HG02763 (cell line): Measurements from ENCODE around the gene SUSD4.

ENCODE experiments used
- ATAC-seq: cut with Tn5 transposase; IDR thresholded peaks from one replicate; pipeline ENCODE4 v1.9.1; 2021; ENCODE audit warnings: mild to moderate bottlenecking, moderate library complexity; ENCODE audit not compliant: unreplicated experiment

SUSD4 gene

DNA sequence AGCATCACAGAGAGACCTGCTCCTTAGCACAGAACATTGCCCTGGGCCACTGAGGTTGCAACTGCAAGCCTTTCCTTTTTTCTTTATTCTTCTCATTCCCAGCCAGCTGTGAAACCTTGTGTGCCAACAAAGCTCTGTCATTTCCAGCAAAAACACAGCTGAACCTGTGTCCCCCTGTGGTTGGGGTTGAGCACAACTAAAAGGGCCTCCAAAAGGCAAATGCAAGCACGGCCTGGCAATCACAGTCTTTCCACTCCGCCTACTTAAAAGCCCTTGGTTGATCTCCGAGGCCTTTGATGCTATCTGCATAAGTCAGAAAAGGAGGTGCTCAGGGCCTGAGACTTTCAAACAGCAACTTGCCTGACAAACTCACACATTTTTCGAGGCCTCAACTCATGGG, 32.7 kb downstream of the SUSD4 start:
- no peak for ATAC-seq

- ATAC-seq = no peak
Observed at GRCh38 chr1:223330466-223330865, 33.5 kb downstream of the SUSD4 start.

- ATAC-seq = no peak
Observed at GRCh38 chr1:223329664-223330415, 34.1 kb downstream of the SUSD4 start.

DNA sequence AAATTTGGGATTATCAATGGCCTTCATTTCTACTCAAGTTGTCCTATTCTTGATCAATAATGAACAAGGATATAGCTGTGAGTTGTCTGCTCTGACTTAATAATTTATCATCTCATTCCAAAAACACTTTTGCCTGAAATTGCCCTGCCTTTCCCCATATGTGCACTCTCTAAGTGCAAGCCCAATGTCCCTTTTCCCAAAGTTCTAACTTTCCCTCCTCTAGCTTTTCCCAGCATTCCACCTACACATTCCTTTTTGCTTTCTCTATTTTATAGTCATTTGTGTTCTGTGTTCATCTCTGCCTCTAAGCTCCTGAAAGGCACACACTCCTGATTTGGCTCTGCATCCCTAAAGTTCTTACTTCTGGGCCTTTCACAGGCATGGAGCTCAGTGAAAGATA, 34.7 kb downstream of the SUSD4 start:
- ATAC-seq = no peak

DNA sequence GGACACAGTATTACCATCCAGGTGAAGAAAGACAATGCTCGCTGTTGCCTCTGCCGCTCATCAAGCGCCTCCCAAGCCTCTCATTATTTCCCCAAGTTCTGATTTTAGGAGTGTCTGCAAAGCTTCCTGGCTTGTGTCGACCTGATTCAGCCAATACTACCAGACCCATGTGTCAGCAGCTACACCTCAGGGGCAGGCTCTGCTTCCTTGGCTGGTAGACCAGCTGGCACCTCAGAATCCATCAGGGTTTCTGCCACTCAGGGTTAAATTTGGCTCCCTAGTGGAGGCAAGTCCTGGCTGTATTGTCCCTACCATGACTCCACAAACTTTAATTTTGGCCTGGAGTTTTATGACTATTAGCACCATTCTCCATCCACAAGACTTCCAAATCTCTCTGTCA, 35.4 kb downstream of the SUSD4 start:
- no peak for ATAC-seq

- ATAC-seq = no peak
Observed at GRCh38 chr1:223326776-223327175, 37.2 kb downstream of the SUSD4 start.

DNA sequence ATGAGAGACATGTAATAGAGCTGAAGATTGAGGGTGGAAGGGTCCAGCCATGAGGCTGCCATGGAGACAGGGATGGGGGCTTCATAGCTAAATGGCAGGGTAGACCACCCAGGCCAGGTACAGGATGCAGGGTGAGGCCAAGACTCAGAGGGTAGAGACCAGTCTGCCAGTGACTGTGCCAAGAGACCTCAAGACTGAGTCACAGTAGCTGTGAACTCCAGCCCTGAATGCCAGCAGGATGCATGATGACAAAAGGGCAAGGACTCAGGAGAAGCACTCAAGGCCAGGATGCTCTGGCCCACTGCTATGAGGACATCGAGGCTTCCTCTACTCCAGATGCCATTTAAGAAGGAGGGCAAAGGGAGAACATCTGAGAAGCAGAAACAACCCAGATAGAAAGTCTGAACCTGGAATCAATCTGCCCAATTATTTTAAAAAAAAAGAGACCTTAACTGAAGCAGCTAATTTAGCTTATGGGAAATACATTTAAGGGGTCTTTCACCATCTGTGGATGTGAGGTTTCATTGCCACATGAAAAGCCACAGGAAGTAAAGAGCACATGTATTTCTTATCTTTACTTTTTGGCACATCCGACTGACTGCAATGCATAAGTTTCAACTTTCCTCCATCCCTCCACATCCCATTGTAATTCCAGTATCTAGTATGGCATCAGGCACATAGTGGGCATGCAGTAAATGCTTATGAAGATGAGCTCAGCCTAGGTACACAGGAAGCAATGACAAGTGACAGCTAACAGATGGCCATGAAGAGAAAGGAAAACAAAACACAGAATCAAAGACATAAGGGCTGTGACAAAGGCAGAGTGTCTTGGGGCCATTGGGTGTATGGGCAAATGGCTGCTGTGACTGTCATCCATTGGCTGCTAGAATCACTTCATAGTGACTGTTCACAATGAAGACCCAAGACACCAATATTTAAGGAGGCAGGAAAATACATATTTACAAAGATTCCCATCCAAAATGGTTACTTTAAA, 40.2 kb downstream of the SUSD4 start:
- no peak for ATAC-seq

DNA sequence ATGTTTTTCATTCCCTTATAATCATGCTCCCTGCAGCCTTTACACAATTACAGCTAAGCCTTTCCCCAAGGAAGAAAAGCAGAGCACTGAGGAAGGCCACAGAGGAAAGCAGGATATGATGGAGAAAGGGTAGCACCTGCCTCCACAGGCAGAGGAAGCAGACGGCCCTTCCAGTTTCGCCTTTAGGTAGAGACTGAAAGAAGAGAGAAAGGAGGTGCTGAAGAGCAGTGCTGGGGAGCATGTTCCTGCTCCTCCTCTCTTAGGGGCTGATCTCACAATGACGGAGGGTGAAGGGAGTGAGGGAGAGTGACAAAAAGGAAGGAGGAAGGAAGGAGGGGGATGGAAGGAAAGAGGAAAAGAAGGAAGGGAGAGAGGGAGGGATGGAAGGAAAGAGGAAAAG, 41.1 kb downstream of the SUSD4 start:
- ATAC-seq = no peak

GRCh38 chr1:223320959-223321358, 43.0 kb downstream of the SUSD4 start:
- ATAC-seq = no peak

DNA sequence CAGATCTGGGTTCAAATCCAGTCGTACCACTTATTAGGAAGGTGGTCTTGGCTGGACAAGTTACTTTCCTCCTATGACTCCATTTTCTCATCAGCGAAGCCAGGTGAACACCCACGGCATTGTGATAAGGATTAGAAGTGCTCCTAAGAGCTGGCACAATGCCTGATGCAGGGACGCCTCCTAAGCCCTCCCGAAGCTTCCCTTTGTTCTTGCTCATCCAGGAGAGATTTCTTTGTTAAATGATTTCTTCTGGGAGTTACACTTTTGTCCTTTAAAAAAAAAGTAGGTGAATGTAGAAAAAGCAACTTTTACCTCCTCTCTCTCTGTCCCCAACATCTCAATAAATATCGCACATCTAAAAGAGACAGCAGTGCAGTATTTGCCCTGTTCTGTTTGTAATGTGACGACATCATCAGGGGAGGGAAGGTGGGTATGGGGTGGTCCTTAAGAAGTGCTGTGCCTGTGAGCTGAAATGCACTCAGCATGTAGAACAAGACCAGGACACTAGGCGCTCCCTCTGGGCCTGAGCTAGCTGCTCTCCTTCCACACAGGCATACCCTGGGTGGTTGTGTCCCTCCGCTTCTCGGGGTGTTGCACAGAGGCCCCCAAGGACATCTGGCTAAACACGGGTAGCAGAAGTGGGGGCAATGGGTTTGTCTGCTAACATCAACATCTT, 43.9 kb downstream of the SUSD4 start:
- no peak for ATAC-seq

- no peak for ATAC-seq
Observed at GRCh38 chr1:223319398-223319797, 44.6 kb downstream of the SUSD4 start.

DNA sequence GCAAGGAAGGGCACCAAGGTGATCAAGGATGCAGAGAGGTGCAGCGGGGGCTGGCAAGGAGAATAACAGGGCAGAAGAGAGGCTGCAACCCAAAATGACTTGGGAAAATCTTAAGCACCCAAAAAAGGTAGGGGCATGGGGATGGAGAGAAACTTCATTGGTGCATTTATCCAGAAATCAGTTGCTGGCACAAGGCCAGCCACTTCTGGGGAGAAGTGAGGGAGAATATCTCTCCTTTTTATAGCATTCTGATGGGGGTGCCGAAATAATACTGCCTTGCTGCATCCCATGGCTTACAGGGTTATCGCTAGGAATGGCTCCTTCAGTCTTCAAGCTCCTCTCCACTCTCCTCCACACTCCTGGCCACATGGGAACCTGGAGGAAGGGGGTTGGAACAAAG, 47.9 kb downstream of the SUSD4 start:
- no peak for ATAC-seq

GRCh38 chr1:223315665-223316064, 48.3 kb downstream of the SUSD4 start:
- ATAC-seq = no peak

DNA sequence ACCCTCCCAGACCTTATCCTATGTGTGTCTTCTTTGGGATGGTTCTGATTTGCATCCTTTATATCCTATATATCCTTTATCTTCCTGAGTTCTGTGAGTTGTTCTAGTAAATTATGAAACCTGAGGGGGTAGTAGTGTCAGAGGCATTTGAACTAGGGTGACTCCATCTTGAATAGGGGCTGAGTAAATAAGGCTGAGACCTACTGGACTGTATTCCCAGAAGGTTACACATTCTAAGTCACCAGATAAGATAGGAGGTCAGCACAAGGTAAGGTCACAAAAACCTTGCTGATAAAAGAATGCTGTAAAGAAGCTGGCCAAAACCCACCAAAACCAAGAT, 50.6 kb downstream of the SUSD4 start:
- no peak for ATAC-seq

GRCh38 chr1:223312705-223313414, 51.1 kb downstream of the SUSD4 start:
- no peak for ATAC-seq

- ATAC-seq = no peak
Observed at GRCh38 chr1:223312273-223312672, 51.7 kb downstream of the SUSD4 start.

GRCh38 chr1:223311826-223312225, 52.1 kb downstream of the SUSD4 start:
- no peak for ATAC-seq

DNA sequence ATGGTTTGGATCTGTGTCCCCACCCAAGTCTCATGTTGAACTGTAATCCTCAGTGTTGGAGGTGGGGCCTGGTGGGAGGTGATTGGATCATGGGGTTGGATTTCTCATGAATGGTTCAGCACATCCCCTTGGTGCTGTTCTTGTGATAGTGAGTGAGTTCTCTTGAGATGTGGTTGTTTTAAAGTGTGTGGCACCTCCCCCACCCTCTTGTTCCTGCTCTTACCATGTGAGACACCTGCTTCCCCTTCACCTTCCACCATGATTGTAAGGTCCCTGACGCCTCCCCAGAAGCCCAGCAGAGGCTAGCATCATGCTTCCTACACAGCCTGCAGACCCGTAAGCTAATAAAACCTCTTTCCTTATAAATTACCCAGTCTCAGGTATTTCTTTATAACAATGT, 55.8 kb downstream of the SUSD4 start:
- no peak for ATAC-seq

GRCh38 chr1:223307544-223307943, 56.4 kb downstream of the SUSD4 start:
- no peak for ATAC-seq

DNA sequence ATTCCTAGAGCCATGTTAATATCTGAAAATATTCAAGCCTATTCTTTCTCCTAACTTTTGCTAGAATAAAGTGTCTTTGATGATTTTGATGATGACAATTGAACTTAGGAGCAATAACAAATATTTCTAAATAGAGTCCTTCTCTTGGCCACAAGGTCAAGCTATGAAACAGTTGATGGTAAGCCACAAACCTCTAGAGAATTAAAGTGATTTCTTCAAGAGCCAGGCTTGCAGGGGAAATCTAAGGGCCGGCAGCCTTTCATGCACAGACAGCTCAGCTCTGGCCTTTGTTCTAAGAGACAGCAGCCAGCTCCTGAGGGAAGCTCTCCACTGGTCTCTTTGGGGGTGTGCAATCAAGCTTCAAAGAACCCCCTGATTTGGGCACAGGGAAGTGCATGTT, 59.0 kb downstream of the SUSD4 start:
- ATAC-seq = no peak

DNA sequence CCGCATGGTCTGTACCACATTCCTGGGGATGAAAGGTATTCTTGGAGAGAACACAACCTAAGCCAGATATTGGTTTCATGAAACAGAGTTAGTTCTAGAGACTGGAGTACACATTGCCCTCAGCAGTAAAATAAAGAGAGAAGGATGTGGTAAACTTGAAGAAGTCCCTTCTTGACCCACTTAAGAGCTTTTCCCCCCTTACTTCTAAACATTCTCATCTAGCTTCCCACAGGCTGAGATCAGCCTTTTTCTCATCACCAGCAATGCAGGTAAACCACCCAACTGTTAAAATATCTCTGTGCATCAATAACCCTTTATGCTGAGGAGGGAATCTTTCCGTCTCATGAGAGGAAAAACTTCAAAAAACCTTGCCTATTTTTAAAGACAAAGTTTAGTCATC, 62.6 kb downstream of the SUSD4 start:
- no peak for ATAC-seq
